Keratinocyte (primary cell): ENCODE data around the gene SDK1. TPM values are rescaled to one million over a fixed set of nuclear protein-coding genes. Genes with fewer than 3 reads are reported as not detected.
"Not testable (repeated sequence)": the region's sequence is repeated elsewhere in the genome, so short reads cannot be mapped to it uniquely, and the experiment has no call there.

Experiments
- DNase-seq: peaks from one replicate; pipeline ENCODE4 v3.0.0-alpha.2; 2011; ENCODE audit warnings: low read depth, missing footprints, low spot score
- FAIRE-seq: peaks from 2 replicates; lab custom pipeline; 2011; peaks lifted over from hg19 to GRCh38; lab: Jason Lieb, UNC
- H2AFZ ChIP-seq: 2 replicates; pipeline ENCODE4 v1.6.0; 2012; ENCODE audit warnings: low read length, control low read depth, inconsistent platforms; ENCODE audit not compliant: control insufficient read depth
- H3K27ac ChIP-seq: 2 replicates; pipeline ENCODE4 v1.5.1; 2011; ENCODE audit warnings: low read length; ENCODE audit not compliant: control insufficient read depth, insufficient read depth
- H3K27me3 ChIP-seq: 3 replicates; pipeline ENCODE4 v1.6.0; 2011; ENCODE audit warnings: low read length; ENCODE audit not compliant: control insufficient read depth, insufficient read depth; ENCODE audit errors: extremely low read depth
- H3K36me3 ChIP-seq, 2 experiments: 2 replicates in 1 of 2; 3 replicates in 1 of 2; pipeline ENCODE4 v1.5.1; 2011; ENCODE audit warnings: low read length in 2 of 2, mild to moderate bottlenecking in 1 of 2; ENCODE audit not compliant: control insufficient read depth in 2 of 2, insufficient read depth in 2 of 2; ENCODE audit errors: extremely low read depth in 1 of 2
- H3K4me1 ChIP-seq: 3 replicates; pipeline ENCODE4 v1.5.1; 2011; ENCODE audit warnings: low read length; ENCODE audit not compliant: control insufficient read depth, insufficient read depth; ENCODE audit errors: extremely low read depth
- H3K4me2 ChIP-seq: 3 replicates; pipeline ENCODE4 v1.6.0; 2011; ENCODE audit warnings: low read depth, low read length; ENCODE audit not compliant: control insufficient read depth, insufficient read depth; ENCODE audit errors: extremely low read depth
- H3K4me3 ChIP-seq, 3 experiments: fragments of 200-600 bp in 1 of 3; sonication (generic) in 1 of 3; 2 replicates in 2 of 3; 3 replicates in 1 of 3; pipeline ENCODE4 v1.5.1; 2011 to 2016; ENCODE audit warnings: low read length in 3 of 3, mild to moderate bottlenecking in 3 of 3, control low read depth in 2 of 3, inconsistent platforms in 1 of 3, low read depth in 1 of 3, mixed read lengths in 1 of 3, mixed run types in 1 of 3, moderate library complexity in 1 of 3; ENCODE audit not compliant: control insufficient read depth in 2 of 3, insufficient read depth in 2 of 3; ENCODE audit errors: extremely low read depth in 1 of 3
- H3K79me2 ChIP-seq: 2 replicates; pipeline ENCODE4 v1.6.0; 2012; ENCODE audit warnings: low read length; ENCODE audit not compliant: control insufficient read depth, insufficient read depth
- H3K9ac ChIP-seq: 3 replicates; pipeline ENCODE4 v1.6.0; 2011; ENCODE audit warnings: low read length; ENCODE audit not compliant: control insufficient read depth, insufficient read depth; ENCODE audit errors: extremely low read depth
- H3K9me1 ChIP-seq: 3 replicates; pipeline ENCODE4 v1.6.0; 2011; ENCODE audit warnings: low read length; ENCODE audit not compliant: control insufficient read depth, insufficient read depth; ENCODE audit errors: extremely low read depth
- H3K9me3 ChIP-seq: 2 replicates; pipeline ENCODE4 v1.5.1; 2012; ENCODE audit warnings: low read depth, low read length; ENCODE audit not compliant: control insufficient read depth
- H4K20me1 ChIP-seq: 3 replicates; pipeline ENCODE4 v1.6.0; 2011; ENCODE audit warnings: low read length; ENCODE audit not compliant: control insufficient read depth, insufficient read depth; ENCODE audit errors: extremely low read depth
- EZH2 ChIP-seq: IDR thresholded peaks from one replicate; pipeline ENCODE4 v1.6.1; 2012; ENCODE audit warnings: inconsistent platforms, mild to moderate bottlenecking, low read length, moderate library complexity
- dilution Hi-C: fragments of 300-500 bp; cut with MboI; formaldehyde crosslinking; loops from one replicate; pipeline ENCODE4 v1.7.0; 2020; ENCODE audit warnings: low sequenced_read_pairs; ENCODE audit not compliant: extremely low pct_ligation_motif_present
- polyA plus RNA-seq, 5 experiments: library from polyadenylated mRNA; depleted of rRNA in 3 of 5; stranded (reverse) in 3 of 5; stranded (forward) in 1 of 5; unstranded in 1 of 5; fragments of >200 nt; gene quantifications; 1 replicate in 1 of 5; 2 replicates in 3 of 5; 3 replicates in 1 of 5; pipeline versions ENCODE4 v1.2.1 to v1.2.3, GENCODE V29; 2011 to 2012; ENCODE audit warnings: missing spikeins in 2 of 5, low read depth in 1 of 5, low replicate concordance in 1 of 5
- TF ChIP-seq, protein P1 (sequence below), 3 experiments: IDR thresholded peaks in 1 of 3; conservative IDR thresholded peaks in 1 of 3; optimal IDR thresholded peaks in 1 of 3; 2 replicates in 2 of 3; 3 replicates in 1 of 3; pipeline versions ENCODE3 to v1.5.1; 2011; ENCODE audit warnings: low read length in 3 of 3, mild to moderate bottlenecking in 3 of 3, moderate library complexity in 2 of 3, control low read depth in 1 of 3, inconsistent platforms in 1 of 3; ENCODE audit not compliant: insufficient read depth in 2 of 3; ENCODE audit errors: extremely low read depth in 1 of 3

Gene SDK1
- polyA plus RNA-seq, 1 donor (not counting 4 experiments of a cell fraction or from before 2014, with no cell fraction given): 0.66 TPM

- dilution Hi-C loops: no loop called here
- peak; percentile 89 for FAIRE-seq
- no peaks in the 10 kb centered on the region for H3K9me3 ChIP-seq
These were observed 915.0 kb downstream of the SDK1 start for GRCh38 chr7:4216016-4216415.

DNA sequence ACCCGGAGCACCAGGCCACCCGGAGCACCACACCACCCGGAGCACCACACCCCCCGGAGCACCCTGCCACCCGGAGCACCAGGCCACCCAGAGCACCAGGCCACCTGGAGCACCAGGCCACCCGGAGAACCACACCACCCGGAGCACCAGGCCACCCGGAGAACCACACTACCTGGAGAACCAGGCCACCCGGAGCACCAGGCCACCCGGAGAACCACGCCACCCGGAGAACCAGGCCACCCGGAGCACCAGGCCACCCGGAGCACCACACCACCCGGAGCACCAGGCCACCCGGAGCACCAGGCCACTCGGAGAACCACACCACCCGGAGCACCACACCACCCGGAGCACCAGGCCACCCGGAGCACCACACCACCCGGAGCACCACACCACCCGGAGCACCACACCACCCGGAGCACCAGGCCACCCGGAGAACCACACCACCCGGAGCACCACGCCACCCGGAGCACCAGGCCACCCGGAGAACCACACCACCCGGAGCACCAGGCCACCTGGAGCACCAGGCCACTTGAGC lies 916.1 kb downstream of the SDK1 start:
- H3K27me3 ChIP-seq, H3K27ac ChIP-seq, H3K4me3 ChIP-seq, H3K4me2 ChIP-seq, H3K79me2 ChIP-seq, DNase-seq, dilution Hi-C loops, H4K20me1 ChIP-seq, H3K9me3 ChIP-seq, H3K4me1 ChIP-seq, FAIRE-seq, H3K9me1 ChIP-seq, H3K36me3 ChIP-seq, H2AFZ ChIP-seq, H3K9ac ChIP-seq: not testable (repeated sequence)

More at GRCh38 chr7:4216016-4216415, 915.0 kb downstream of the SDK1 start:
- Histone ChIP-seq H3K4me1 (peaks cover 6% of the 10 kb centered on the region), H4K20me1 (no peaks in the 10 kb centered on the region), H3K27me3 (no peaks in the 10 kb centered on the region), H2AFZ (peak overlapping the region; percentile 85), H3K4me2 (peak overlapping the region; percentile 27), H3K79me2 (no peaks in the 10 kb centered on the region), H3K36me3 (peaks cover 0 to 1% of the 10 kb centered on the region in 2 experiments), H3K27ac (no peak overlapping the region), H3K9me1 (no peaks in the 10 kb centered on the region), H3K4me3 (no peak overlapping the region), H3K9ac (no peak overlapping the region)
- peak; percentile 45 for DNase-seq
- TF ChIP-seq EZH2: no peak
- TF ChIP-seq, protein P1, sequence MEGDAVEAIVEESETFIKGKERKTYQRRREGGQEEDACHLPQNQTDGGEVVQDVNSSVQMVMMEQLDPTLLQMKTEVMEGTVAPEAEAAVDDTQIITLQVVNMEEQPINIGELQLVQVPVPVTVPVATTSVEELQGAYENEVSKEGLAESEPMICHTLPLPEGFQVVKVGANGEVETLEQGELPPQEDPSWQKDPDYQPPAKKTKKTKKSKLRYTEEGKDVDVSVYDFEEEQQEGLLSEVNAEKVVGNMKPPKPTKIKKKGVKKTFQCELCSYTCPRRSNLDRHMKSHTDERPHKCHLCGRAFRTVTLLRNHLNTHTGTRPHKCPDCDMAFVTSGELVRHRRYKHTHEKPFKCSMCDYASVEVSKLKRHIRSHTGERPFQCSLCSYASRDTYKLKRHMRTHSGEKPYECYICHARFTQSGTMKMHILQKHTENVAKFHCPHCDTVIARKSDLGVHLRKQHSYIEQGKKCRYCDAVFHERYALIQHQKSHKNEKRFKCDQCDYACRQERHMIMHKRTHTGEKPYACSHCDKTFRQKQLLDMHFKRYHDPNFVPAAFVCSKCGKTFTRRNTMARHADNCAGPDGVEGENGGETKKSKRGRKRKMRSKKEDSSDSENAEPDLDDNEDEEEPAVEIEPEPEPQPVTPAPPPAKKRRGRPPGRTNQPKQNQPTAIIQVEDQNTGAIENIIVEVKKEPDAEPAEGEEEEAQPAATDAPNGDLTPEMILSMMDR (optimal IDR thresholded peaks at IDR 0.05 in 1 of 3, IDR thresholded peaks at IDR 0.05 in 1 of 3, conservative IDR thresholded peaks at IDR 0.05 in 1 of 3; ENCODE audit: extremely low read depth in 1 of 3, insufficient read depth in 2 of 3, low read length in 3 of 3): peak in 2 of 3 experiments; percentile 3 to 50

- Histone ChIP-seq H3K9me1 (no peaks in the 10 kb centered on the region), H3K4me2 (no peak overlapping the region), H3K4me3 (no peak overlapping the region), H2AFZ (no peak overlapping the region), H4K20me1 (no peaks in the 10 kb centered on the region), H3K9ac (no peak overlapping the region), H3K4me1 (peaks cover 6% of the 10 kb centered on the region), H3K27ac (no peak overlapping the region), H3K27me3 (no peaks in the 10 kb centered on the region), H3K36me3 (peaks cover 0 to 1% of the 10 kb centered on the region in 2 experiments), H3K9me3 (no peaks in the 10 kb centered on the region), H3K79me2 (no peaks in the 10 kb centered on the region)
- dilution Hi-C loops: no loop called here
- FAIRE-seq: no peak
- TF ChIP-seq EZH2: no peak
- TF ChIP-seq, protein P1 (optimal IDR thresholded peaks at IDR 0.05 in 1 of 3, IDR thresholded peaks at IDR 0.05 in 1 of 3, conservative IDR thresholded peaks at IDR 0.05 in 1 of 3; ENCODE audit: extremely low read depth in 1 of 3, insufficient read depth in 2 of 3, low read length in 3 of 3): no peak
- DNase-seq: no peak
These were observed 917.4 kb downstream of the SDK1 start for GRCh38 chr7:4218481-4218880.
